GM19468 (cell line): ENCODE results near the gene FXYD6.

Experiments used
- ATAC-seq: cut with Tn5 transposase; IDR thresholded peaks from one replicate; pipeline ENCODE4 v1.9.1; 2021; ENCODE audit warnings: mild to moderate bottlenecking, moderate library complexity, moderate number of reproducible peaks; ENCODE audit not compliant: unreplicated experiment; ENCODE audit errors: extremely low read depth

The FXYD6 gene

GRCh38 chr11:117910941-117911655 is 34.6 kb upstream of the FXYD6 start:
- no peak for ATAC-seq

GRCh38 chr11:117910525-117910924 is 34.1 kb upstream of the FXYD6 start:
- no peak for ATAC-seq

DNA sequence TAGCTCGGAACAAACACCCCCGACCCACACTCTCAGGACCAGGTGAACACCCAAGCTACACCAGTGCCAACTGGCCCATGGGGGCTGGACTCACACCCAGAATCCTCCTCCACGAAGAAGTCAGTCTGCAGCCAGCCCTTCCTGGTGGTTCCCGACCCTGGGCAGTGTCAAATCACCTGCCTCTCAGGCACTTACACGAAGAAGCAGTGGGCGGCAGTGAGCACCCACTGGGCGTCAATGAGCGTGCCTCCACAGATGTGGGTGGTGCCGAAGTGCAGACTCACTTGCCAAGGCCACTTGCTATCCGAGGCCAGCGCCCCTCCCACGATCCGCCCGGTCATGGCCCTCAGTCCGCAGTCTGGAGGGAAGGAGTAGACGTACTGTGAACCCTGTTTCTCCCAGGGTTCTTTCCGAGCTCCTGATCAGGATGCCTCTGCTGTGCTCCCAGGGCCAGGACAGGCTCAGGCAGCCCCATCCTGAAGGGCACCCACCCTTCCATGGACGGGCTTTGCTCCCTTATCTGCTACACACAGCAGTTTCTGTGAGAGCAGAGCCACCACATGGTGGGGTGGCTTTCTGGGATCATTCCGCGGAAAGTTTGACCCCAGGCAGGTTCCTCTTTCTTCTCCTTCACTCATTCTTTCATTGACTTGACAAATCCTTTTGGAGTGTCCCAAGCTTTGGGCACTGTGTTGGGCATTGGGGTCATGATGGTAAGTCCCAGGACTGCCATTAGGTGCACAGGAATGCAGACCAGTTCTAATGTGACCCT is 33.3 kb upstream of the FXYD6 start:
- ATAC-seq, result no peak

DNA sequence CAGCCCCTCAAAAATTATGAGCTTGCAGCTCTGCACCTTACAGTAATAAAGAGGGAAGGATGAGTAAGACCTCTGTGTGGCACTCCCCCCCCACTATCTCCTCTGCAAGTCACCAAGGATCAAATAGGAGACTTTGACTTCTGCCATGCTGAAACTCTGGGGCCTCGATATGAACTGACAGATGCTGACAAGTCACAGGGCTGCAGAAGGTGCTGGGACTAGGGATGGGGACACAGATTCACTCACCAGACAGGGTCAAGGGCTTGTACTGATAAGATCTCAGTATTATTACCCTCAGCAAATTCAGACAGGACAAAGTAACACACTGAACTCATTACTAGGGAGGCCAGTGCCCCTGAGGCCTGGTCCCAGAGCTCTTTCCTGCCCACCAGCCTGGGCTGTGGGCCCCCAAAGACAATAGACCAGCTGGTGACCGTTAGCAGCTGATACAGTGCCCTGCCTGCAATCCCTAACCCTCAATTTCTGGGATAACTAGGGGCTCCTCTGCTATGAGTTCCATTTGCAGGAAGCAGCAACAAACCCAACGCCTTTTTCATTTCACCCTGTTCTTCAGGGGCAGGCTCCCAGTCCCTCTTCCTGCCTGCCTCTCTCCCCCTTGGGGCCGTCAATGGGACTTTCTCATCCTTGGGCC is 32.6 kb upstream of the FXYD6 start:
- no peak for ATAC-seq

DNA sequence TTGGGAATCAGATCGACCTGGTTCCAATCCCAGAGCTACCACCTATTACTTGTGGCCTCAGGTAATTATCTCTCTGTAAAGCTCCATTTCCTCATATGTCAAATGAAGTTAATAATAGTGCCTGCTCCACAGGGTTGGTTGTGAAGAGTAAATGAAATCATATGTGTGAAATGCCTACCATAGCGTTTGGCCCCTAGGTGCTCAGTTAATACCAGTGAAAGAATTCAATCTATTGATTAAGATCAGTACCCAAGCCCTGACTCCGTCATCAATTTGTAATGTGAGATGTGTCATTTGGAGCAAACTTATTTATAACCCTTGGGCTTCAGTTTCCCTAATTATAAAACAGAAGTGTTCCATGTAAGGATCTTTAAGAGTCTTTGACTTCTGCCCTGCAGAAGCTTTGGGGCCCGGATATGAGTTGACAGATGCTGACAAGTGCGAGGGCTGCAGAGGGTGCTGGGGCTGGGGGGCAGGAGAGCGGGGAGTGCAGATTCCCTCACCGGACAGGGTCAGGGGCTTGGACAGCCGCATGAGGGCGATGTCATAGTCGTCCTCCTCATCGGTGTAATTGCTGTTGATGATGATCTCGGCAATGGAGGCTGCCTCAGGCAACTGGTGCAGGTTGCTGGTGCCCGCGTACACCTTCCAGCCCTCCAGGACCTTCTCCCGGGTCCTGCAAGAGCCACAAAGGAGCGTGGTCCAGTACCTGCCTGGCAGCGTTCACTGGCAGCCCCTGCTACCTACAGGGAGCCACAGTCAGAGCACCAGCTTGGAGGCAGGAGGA is 31.8 kb upstream of the FXYD6 start:
- ATAC-seq, result no peak

- no peak for ATAC-seq
These were observed 31.0 kb upstream of the FXYD6 start for GRCh38 chr11:117907276-117908108.

DNA sequence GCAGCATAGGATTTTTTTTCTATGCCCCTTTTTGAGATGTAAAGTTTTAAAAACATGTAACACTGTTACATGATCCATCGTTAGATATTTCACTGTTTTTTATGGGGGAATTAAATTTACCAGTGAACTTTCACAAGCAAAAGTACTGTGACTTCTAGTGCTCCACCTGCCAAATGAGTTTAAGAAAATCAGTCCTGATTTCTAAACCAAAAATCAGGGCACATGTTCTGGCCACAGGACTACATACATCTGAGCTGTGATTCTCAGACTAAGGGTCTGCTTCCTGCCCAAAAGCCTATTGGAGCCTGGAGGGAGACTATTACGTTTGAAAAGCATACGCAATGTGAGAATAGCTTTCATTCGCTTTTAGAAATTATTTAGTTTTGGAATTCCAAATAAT is 30.3 kb upstream of the FXYD6 start:
- ATAC-seq, result no peak

- no peak for ATAC-seq
These were observed 29.7 kb upstream of the FXYD6 start for GRCh38 chr11:117906126-117906525.

DNA sequence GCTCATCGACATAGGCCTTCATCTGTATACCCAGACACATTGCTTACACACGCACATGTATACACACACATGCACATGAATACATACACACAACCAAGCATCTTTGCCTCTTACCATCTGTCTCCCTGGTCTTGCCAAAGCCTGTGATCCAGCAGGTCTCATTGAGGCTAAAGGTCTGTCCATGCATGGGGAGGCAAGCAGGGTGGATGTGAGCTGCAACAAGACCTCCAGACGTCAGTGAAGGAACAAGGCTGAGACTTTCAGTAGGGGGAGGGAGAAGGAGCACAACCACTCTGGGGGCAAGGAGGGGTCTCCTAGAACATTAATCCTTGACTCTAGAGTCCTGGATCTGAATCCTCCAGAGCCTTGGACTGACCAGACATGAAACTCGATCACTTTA is 29.1 kb upstream of the FXYD6 start:
- ATAC-seq, result no peak

- ATAC-seq, result no peak
These were observed 27.3 kb upstream of the FXYD6 start for GRCh38 chr11:117903505-117904382.

DNA sequence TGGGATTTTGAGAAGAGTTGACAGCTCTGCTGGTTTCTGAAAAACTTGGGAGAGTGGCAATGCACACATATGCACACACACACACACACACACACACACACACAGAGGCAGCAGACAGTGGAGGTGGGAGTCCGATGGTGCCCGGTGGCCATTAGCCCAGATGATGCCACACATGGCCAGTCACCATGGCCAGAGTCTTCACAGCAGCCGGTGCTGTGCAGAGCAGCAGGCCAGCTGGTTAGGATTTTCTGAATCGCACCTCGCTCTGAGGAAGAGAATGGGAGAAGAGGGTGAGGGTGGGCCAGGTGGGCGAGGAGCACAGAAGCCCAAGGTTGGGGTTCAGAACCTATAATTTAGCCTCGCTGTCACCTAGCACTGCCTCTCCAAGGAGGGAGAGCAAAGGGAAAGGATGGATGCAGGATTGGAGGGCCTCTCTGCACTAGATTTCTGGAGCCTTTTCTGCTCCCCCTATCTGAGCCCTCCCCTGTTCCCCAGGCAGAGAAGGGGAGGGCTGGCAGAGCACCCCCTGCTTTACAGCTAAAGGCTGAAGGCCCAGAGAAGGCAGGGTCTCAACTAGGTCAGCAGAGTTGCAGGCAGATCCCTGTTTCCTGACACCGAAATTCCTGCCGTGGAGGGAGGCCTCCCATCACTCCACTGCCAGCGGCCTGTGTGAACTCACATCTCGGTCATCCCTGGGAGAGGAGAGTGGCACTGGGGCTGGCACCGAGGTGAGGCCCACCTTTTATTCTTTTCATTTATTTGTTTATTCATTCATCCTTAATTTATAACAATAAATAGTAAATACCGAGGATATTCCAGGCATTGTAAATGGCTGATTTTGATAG is 25.8 kb upstream of the FXYD6 start:
- no peak for ATAC-seq

GRCh38 chr11:117901601-117902000 is 25.1 kb upstream of the FXYD6 start:
- no peak for ATAC-seq

GRCh38 chr11:117900720-117901440 is 24.4 kb upstream of the FXYD6 start:
- ATAC-seq, result no peak

DNA sequence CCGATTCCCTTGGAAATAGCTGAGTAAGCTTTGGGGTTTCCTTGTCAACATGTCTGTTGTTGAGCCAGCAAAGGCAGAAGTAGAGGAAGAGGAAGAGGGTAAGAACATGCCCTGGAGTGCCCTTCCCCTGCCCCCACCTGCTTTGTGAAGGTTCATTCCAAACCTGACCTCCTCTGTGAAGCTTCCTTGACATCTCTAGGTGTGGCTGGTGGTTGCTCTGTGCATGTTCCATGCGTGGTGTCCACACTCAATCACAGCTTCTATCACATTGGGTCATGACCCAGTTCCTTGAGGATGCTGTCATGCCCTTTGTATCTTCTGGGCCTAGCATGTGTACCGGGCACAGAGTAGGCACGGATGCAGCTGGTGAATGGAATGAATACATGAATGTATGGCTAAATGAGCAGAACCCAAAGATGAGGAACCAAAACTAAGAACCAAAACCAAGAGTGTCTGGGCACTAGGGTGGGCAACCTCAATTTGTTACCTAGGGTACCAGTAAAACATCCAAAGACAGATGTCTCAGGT is 23.7 kb upstream of the FXYD6 start:
- peak; percentile 37 for ATAC-seq

GRCh38 chr11:117898059-117898458 is 21.6 kb upstream of the FXYD6 start:
- no peak for ATAC-seq

GRCh38 chr11:117892651-117893050 is 16.2 kb upstream of the FXYD6 start:
- no peak for ATAC-seq

DNA sequence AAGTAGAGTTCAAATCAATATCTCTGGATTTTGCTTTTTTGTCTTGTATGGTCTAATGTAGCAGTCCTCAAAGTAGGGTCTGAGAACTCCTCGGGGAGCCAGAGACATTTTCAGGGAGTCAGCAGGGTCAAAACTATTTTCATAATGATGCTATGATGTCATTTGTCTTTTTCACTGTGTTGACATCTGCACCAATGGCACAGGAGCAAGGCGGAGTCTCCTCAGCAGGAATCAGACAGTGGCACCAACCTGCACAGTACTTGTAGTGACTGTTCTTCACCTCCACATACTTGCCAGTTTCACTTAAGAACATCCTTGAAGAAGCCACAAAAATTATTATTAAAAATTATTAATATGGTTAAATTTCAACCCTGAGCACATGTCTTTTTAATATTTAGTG is 14.9 kb upstream of the FXYD6 start:
- ATAC-seq, result no peak
